Activated CD8-positive, alpha-beta memory T cell treated with anti-CD3 and anti-CD28 coated beads, Interleukin-2, amount 10 ng/mL, durations not matched to agents 7 days and 5 days (primary cell): ENCODE measurements around the gene MED8. TPM values are rescaled to one million over a fixed set of nuclear protein-coding genes. Genes with fewer than 3 reads are reported as not detected.

Experiments
- ATAC-seq: fragments of 150-1000 bp; cut with Tn5 transposase; one replicate; pipeline ENCODE4 v1.10.0; 2021; ENCODE audit warnings: moderate library complexity
- CTCF ChIA-PET: fragments of 350-600 bp; sonication (Branson Sonifier 250); formaldehyde crosslinking; loops from one replicate; lab custom pipeline; 2021; ENCODE audit warnings: antibody characterized with exemption; lab: Charles Lee
- DNase-seq: peaks from one replicate; pipeline ENCODE4 v3.0.0-alpha.2; 2020
- H3K27ac Mint-ChIP-seq: one replicate; pipeline ENCODE4 v1.8.0; 2021; ENCODE audit warnings: mild to moderate bottlenecking, mixed read lengths
- H3K27me3 Mint-ChIP-seq: one replicate; pipeline ENCODE4 v1.8.0; 2021; ENCODE audit warnings: mixed read lengths
- H3K36me3 Mint-ChIP-seq: one replicate; pipeline ENCODE4 v1.8.0; 2021; ENCODE audit warnings: mild to moderate bottlenecking, mixed read lengths
- H3K4me1 Mint-ChIP-seq: one replicate; pipeline ENCODE4 v1.8.0; 2021; ENCODE audit warnings: mixed read lengths
- H3K4me3 Mint-ChIP-seq: one replicate; pipeline ENCODE4 v1.8.0; 2021; ENCODE audit warnings: mild to moderate bottlenecking, moderate library complexity, mixed read lengths
- H3K9me3 Mint-ChIP-seq: one replicate; pipeline ENCODE4 v1.8.0; 2022; ENCODE audit warnings: low read depth, mixed read lengths
- microRNA-seq: library from miRNA; unstranded; fragments of <30 nt; microRNA quantifications from one replicate; pipeline ENCODE4 v1.2.0, GENCODE V29; 2022
- total RNA-seq, 2 experiments: library from RNA; stranded (reverse); gene quantifications; one replicate each; pipeline ENCODE4 v1.2.3, GENCODE V29; 2021

The MED8 gene
- total RNA-seq, 2 experiments from 2014 or later = 38.7 to 43.6 TPM

DNA sequence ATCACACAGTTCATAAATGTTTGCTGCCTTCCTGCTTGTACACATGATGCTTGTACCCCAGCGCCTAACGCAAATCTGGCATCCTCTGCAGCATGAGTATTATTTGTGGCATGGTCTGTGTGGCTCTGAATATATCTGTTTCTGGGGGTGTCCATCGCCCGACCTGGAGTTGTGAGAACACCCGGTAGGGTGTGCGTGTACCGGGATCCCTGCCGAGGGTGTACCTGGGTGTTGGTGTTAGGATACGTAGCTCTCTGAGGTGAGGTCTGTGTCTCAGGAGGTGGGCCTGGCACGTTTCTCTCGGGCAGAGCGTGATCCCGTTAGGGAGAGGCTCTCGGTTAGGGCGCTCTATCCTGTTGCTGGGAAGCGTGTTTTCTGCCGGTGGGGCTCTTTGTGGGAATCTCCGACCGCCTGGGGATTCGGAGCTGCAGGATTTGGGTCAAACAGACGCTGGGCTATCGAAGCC, 41.2 kb downstream of the MED8 start:
- no peak for ATAC-seq
- no peaks in the 10 kb centered on the region for H3K9me3 Mint-ChIP-seq
- no peaks in the 10 kb centered on the region for H3K36me3 Mint-ChIP-seq
- H3K4me1 Mint-ChIP-seq = peaks cover 10% of the 10 kb centered on the region
- CTCF ChIA-PET = interaction anchor here (0.8 kb wide), 1 partner anchor 52 kb away, joined by 3 read pairs; no protein-coding TSS in a partner anchor
- no peak for DNase-seq
- H3K27me3 Mint-ChIP-seq = peaks cover 2% of the 10 kb centered on the region
- no peak overlapping the region for H3K4me3 Mint-ChIP-seq
- no peak overlapping the region for H3K27ac Mint-ChIP-seq

DNA sequence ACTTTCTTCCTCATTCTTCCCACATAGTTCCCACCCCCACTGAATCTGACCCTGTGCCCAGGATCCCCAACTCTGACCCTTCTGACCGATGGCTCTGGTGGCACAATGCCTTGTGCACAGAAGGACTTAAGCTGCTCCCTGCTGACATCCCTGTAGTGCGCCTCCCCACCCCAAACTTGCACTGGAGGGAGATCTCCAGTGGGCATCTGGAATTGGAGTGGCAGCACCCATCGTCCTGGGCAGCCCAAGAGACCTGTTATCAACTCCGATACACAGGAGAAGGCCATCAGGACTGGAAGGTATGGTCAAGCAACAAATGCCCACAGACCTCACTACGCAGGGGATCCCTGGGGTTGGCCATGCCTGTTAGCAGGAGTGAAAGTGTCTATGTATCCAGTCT, 43.0 kb downstream of the MED8 start:
- Mint-ChIP-seq H3K9me3 (no peaks in the 10 kb centered on the region), H3K36me3 (no peaks in the 10 kb centered on the region), H3K4me3 (no peak overlapping the region), H3K4me1 (peaks cover 10% of the 10 kb centered on the region), H3K27me3 (peaks cover 2% of the 10 kb centered on the region), H3K27ac (no peak overlapping the region)
- ATAC-seq = no peak
- CTCF ChIA-PET = interaction anchor here (1.0 kb wide), 1 partner anchor 12 kb away, joined by 3 read pairs; the partner anchor contains the start of gene CDC20
- no peak for DNase-seq

DNA sequence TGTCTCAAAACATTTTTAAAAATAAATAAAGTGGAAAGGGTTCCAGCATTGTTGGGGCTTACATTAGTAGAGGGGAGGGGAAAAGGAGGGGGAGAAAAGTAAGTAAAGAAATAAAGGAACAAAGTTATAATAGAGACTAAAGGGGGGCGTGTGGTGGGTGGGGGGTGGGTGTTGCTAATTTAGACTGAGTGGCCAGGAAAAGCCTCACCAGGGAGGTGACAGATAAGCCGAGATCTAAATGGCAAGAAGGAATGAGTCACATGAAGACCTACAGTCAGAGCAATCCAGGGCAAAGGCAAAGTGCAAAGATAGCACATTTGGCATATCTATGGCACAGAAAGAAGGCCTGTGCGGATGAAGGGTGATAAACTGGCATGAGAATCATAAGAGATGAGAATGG, 44.5 kb downstream of the MED8 start:
- no peaks in the 10 kb centered on the region for H3K9me3 Mint-ChIP-seq
- peaks cover 6% of the 10 kb centered on the region for H3K4me1 Mint-ChIP-seq
- DNase-seq (no peak), ATAC-seq (no peak)
- H3K4me3 Mint-ChIP-seq = no peak overlapping the region
- no peak overlapping the region for H3K27ac Mint-ChIP-seq
- H3K27me3 Mint-ChIP-seq = peaks cover 2% of the 10 kb centered on the region
- CTCF ChIA-PET = interaction anchor here (1.9 kb wide), 1 partner anchor 107 kb away, joined by 4 read pairs; no protein-coding TSS in a partner anchor
- H3K36me3 Mint-ChIP-seq = no peaks in the 10 kb centered on the region

DNA sequence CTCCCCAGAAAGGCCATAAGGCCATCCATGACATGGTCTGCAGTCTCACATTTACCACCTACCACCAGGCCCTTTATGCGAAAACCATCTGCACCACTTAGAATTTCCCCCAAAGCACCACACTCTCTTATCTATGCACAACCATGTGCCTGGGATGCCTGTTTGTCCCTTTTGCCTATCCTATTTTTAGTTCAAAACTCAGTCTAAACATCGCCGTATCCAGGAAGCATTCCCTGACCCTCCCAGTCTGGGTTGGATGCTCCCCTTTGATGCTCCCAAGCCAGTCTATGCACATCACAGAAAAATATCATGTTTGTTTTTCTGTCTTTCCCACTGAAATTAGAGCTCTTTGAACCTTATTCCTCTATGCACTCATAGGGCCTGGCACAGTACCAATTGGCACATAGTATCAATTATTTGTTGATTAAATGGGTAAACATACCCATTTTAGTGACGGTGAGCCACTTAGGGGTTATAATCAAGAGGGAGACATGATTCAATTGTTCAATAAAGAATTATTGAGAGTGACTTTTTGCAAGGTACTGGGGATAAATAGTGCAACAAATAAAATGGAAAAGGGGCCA, 45.2 kb downstream of the MED8 start:
- Mint-ChIP-seq H3K9me3 (no peaks in the 10 kb centered on the region), H3K4me3 (no peak overlapping the region), H3K4me1 (peaks cover 2% of the 10 kb centered on the region), H3K27ac (no peak overlapping the region), H3K36me3 (no peaks in the 10 kb centered on the region), H3K27me3 (peaks cover 2% of the 10 kb centered on the region)
- CTCF ChIA-PET = interaction anchor here (1.9 kb wide), 1 partner anchor 106 kb away, joined by 4 read pairs; no protein-coding TSS in a partner anchor
- DNase-seq (no peak), ATAC-seq (no peak)

DNA sequence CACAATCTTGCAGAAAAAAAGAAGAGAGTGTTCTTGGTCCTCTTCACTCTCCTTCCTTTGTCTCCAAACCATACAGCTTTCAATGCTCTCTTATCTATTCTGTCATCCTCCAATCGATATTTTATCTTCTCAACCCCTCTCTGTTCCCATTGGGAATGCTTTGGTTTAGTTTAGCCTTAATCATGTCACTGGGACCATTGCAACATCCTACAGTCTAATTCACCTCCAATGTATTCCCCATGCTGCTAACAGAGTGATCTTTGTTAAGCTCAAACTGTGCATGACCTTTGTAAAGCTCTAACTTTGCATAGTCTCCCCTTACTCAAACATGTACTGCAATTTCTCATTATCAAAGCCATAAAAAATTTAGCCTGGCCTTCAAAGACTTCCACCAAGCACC, 49.0 kb downstream of the MED8 start:
- ATAC-seq (no peak), DNase-seq (no peak)
- H3K4me1 Mint-ChIP-seq = no peaks in the 10 kb centered on the region
- H3K27ac Mint-ChIP-seq = no peak overlapping the region
- H3K27me3 Mint-ChIP-seq = no peaks in the 10 kb centered on the region
- CTCF ChIA-PET = interaction anchor here (1.5 kb wide), 1 partner anchor 12 kb away, joined by 5 read pairs; no protein-coding TSS in a partner anchor
- no peak overlapping the region for H3K4me3 Mint-ChIP-seq
- H3K9me3 Mint-ChIP-seq = no peaks in the 10 kb centered on the region
- no peaks in the 10 kb centered on the region for H3K36me3 Mint-ChIP-seq

DNA sequence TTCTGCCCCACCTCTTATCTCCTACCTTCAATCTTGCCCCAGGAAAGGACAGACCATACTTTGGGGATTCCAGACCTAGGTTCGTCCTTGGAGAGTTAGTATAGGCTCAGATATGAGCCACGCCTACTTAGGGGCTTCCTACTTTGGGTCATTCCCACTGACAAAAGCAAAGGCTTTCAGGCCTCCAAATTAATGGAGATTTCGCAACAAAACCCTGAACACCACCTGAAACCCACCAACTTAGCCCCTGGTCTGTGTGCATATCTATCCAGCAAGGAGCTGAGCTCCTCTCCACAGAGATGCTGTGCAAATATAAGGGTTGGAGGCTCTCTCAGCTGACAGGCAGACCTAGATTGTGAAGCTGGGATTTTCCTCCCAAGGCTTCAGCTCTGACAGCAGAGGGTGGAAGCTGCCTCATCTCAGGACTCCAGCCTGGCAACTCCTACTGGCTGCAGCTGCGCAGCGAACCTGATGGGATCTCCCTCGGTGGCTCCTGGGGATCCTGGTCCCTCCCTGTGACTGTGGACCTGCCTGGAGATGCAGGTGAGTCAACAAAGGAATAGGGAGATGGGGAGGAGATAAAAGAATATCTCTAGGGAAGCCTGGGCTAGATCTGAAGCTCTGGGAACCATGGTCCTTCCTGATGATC, 49.9 kb downstream of the MED8 start:
- Mint-ChIP-seq H3K36me3 (no peaks in the 10 kb centered on the region), H3K4me3 (no peak overlapping the region), H3K4me1 (no peaks in the 10 kb centered on the region), H3K27ac (no peak overlapping the region), H3K27me3 (no peaks in the 10 kb centered on the region), H3K9me3 (no peaks in the 10 kb centered on the region)
- CTCF ChIA-PET = interaction anchor here (1.1 to 1.5 kb wide), 2 partner anchors 11 to 113 kb away, joined by 3 to 5 read pairs; no protein-coding TSS in a partner anchor
- DNase-seq = no peak
- ATAC-seq = no peak

DNA sequence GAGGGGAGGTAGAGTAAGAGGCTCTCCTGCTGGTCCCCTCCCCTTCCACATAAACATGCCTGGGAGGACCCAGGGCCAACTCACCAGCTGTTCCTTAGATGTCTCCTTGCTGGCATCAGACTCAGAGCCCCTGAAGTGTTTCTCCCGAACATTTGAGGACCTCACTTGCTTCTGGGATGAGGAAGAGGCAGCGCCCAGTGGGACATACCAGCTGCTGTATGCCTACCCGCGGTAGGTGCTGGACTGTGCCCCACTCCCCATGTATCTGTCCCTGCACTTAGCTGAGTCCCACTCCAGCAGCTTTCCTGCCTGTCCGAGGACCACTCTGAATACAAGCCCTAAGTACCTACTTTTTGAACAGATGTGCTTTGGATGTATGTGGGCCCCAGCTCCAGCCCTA, 51.6 kb downstream of the MED8 start:
- Mint-ChIP-seq H3K9me3 (no peaks in the 10 kb centered on the region), H3K4me1 (no peaks in the 10 kb centered on the region), H3K27ac (no peak overlapping the region), H3K36me3 (no peaks in the 10 kb centered on the region), H3K4me3 (no peak overlapping the region), H3K27me3 (no peaks in the 10 kb centered on the region)
- CTCF ChIA-PET = no interaction called here
- DNase-seq (no peak), ATAC-seq (no peak)

DNA sequence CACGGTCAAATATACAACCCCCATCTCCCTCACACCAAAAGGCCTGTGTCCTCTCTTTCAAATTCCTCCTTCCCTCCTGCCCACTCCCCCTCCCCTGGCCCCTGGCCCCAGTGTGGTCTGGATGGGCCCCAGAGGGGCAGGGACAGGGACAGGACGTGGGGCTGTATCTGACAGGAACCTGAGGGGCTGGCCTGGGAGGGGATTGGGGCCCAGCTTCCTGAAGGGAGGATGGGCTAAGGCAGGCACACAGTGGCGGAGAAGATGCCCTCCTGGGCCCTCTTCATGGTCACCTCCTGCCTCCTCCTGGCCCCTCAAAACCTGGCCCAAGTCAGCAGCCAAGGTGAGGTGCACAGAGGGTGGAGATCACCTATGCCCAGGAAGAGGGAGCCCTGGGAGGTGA, 52.0 kb downstream of the MED8 start, which contains the start of gene MPL:
TSS of gene MPL (plus strand) at position 231 of the 400 bp plus-strand sequence. CDS start at position 262, 31 bp downstream.
- DNase-seq (no peak), ATAC-seq (no peak)
- H3K36me3 Mint-ChIP-seq = no peaks in the 10 kb centered on the region
- H3K4me3 Mint-ChIP-seq = no peak within 1 kb of the TSS
- no peak within 1 kb of the TSS for H3K27ac Mint-ChIP-seq
- H3K27me3 Mint-ChIP-seq = no peaks in the 10 kb centered on the region
- H3K9me3 Mint-ChIP-seq = no peaks in the 10 kb centered on the region
- CTCF ChIA-PET = no interaction called here
- no peaks in the 10 kb centered on the region for H3K4me1 Mint-ChIP-seq

DNA sequence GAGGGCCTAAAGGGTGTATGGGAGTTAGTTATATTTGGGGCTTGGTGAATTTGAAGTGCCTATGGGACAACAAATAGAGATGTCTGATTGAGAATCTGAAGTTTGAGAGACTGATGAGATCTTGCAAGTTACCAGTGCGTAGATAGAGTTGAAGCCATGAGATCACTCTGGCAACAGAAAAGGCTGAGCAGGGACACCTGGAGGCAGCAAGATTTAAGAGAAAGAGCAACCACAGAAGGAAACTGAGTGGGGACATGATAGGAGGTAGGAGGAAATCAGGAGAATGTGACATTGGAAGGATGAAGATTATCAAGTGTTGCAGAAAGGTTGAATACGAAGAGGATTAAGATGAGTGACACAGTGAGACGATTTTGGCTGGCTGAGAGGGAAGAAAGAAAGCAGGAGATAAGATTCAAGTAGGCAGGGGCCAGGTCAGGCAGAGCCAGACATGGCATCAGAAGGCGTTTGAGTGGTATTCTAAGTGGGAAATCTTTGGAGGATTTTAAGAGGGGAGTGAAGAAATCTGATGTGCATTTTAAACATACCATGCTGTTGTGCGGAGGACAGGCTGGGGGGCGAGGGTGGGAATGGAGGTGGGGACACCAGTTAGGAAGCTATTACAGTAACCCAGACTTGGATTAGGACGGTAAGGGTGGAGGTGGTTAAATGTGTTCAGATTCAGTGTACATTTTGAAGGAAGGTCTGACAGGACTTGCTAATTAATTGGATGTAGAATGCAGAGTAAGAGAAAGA, 55.0 kb downstream of the MED8 start:
- ATAC-seq = no peak
- CTCF ChIA-PET = no interaction called here
- no peaks in the 10 kb centered on the region for H3K36me3 Mint-ChIP-seq
- peaks cover 6% of the 10 kb centered on the region for H3K4me1 Mint-ChIP-seq
- no peak overlapping the region for H3K27ac Mint-ChIP-seq
- H3K9me3 Mint-ChIP-seq = no peaks in the 10 kb centered on the region
- H3K4me3 Mint-ChIP-seq = no peak overlapping the region
- no peaks in the 10 kb centered on the region for H3K27me3 Mint-ChIP-seq
- DNase-seq = no peak

Small RNA genes within 50 kb of the gene (microRNA-seq; reads per million reads assigned to microRNA genes)
- gene MIR6734 = not detected

Other genes with a start within 250 kb of the MED8 start
- 10 to 100 TPM; 60.0 to 68.7 TPM for gene EBNA1BP2, start 217.5 kb downstream of the MED8 start, total RNA-seq
- under 1 TPM; 0.09 TPM for gene CFAP57, start 217.5 kb downstream of the MED8 start, total RNA-seq
- not detected for gene TMEM125, start 119.8 kb downstream of the MED8 start, total RNA-seq
- not detected for gene C1orf210, start 104.2 kb downstream of the MED8 start, total RNA-seq
- 1 to 10 TPM in 1 of 2 experiments, under 1 TPM in 1; 0.55 to 1.9 TPM for gene TIE1, start 88.8 kb downstream of the MED8 start, total RNA-seq
- gene MPL, start 52.0 kb downstream of the MED8 start, total RNA-seq = not detected
- 100 to 1,000 TPM; 188 to 194 TPM for gene CDC20, start 30.8 kb downstream of the MED8 start, total RNA-seq
- 10 to 100 TPM; 64.4 to 74.2 TPM for gene ELOVL1, start 21.8 kb downstream of the MED8 start, total RNA-seq
- 10 to 100 TPM; 52.2 to 60.2 TPM for gene SZT2, start 99 bp upstream of the MED8 start, total RNA-seq
- 1 to 10 TPM; 7.1 to 8.0 TPM for gene HYI, start 64.1 kb upstream of the MED8 start, total RNA-seq
- gene PTPRF, start 141.1 kb upstream of the MED8 start, total RNA-seq = under 1 TPM; 0.23 to 0.41 TPM